ENCODE data around the gene PUM1.
"Not testable (repeated sequence)": the region's sequence is repeated elsewhere in the genome, so short reads cannot be mapped to it uniquely, and the experiment has no call there.

The PUM1 gene

DNA sequence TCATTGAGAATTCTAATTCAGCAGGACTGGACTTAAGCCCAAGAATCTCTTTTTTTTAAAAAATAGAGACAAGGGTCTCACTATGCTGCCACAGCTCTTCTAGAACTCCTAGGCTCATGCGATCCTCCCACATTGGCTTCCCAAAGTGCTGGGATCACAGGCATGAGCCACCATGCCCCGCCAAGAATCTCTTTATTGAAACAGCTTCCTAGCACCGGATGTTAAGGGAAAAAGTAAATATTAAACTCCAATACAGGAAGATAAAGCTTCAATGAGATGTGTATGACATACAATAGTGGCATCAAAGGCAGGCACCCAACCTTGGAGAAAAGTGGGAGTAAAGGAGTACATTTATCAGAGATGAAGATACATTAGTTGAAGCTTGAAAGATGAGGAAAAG lies 25.5 kb downstream of the PUM1 start:
- TF ChIP-seq, protein P1, sequence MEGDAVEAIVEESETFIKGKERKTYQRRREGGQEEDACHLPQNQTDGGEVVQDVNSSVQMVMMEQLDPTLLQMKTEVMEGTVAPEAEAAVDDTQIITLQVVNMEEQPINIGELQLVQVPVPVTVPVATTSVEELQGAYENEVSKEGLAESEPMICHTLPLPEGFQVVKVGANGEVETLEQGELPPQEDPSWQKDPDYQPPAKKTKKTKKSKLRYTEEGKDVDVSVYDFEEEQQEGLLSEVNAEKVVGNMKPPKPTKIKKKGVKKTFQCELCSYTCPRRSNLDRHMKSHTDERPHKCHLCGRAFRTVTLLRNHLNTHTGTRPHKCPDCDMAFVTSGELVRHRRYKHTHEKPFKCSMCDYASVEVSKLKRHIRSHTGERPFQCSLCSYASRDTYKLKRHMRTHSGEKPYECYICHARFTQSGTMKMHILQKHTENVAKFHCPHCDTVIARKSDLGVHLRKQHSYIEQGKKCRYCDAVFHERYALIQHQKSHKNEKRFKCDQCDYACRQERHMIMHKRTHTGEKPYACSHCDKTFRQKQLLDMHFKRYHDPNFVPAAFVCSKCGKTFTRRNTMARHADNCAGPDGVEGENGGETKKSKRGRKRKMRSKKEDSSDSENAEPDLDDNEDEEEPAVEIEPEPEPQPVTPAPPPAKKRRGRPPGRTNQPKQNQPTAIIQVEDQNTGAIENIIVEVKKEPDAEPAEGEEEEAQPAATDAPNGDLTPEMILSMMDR (IDR thresholded peaks at IDR 0.05; ENCODE audit: borderline replicate concordance, insufficient read depth, low read depth, low read length), result no peak
- H3K4me3 ChIP-seq (ENCODE audit: low read depth, low read length), result no peak overlapping the region

DNA sequence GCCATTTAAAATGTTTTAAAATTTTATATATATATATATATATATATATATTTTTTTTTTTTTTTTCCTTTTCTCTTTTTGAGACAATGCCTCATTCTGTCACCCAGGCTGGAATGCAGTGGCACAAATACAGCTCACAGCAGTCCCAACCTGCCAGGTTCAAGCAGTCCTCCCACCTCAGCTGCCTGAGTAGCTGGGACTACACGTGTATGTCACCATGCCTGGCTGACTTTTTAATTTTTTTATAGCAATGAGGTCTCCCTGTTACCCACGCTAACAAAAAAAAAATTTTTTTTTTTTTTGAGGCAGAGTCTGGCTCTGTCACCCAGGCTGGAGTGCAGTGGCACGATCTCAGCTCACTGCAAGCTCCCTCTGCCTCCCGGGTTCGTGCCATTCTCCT lies 26.6 kb downstream of the PUM1 start:
- not testable (repeated sequence) for H3K4me3 ChIP-seq (ENCODE audit: low read depth, low read length)

DNA sequence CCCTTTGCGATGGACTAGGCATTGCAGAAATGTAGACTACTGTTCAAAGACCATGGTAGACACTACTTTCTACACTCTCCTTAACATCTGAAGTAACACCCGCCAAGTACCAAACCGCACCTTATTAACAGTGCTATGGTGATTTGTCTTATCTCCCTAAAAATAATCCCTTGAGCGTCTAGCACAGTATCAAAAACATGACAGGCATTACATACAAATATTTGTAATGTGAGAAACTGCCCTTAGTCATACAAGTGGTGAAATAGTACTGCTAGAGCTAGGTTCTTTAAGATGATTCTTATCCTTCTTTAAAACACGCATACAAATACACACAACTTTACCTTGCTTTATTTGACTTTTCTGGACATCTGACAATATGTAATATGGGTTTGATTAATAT lies 27.2 kb downstream of the PUM1 start:
- no peak overlapping the region for H3K4me3 ChIP-seq (ENCODE audit: low read depth, low read length)
- TF ChIP-seq, protein P1 (IDR thresholded peaks at IDR 0.05; ENCODE audit: borderline replicate concordance, insufficient read depth, low read depth, low read length), result no peak

DNA sequence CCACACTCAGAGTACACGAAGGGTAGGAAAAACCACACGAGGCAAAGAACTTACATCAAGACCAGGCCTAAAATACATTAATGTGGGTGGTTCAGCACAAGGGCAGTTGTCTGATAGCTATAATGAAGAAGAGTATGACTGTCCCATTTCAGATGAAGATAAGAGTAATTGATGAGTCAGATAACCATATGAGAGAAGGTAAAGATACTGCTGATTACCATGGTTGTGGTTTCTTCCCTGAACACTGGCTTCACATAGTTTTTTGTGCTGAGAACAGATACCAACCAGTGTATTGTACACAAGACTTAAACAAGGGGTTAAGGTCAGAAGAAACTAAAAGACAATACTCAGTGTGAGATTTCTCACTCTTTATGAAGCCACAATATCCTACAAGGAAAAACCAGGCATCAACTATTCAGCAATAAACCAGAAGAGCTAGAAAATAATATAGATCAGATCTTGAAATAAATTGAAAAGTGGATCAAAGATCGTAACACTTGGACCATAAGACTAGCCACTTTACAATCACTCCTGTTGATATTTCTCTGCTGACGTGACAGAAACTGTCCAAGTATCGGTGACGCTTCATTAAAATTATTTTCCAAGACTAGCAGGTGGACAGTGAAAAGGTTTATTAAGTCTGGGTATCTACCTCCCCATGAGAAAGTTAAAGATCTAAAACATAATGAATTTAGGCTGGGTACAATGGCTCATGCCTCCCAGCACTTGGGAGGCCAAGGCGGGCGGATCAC lies 28.6 kb downstream of the PUM1 start:
- TF ChIP-seq, protein P1 (IDR thresholded peaks at IDR 0.05; ENCODE audit: borderline replicate concordance, insufficient read depth, low read depth, low read length), result no peak
- H3K4me3 ChIP-seq (ENCODE audit: low read depth, low read length), result no peak overlapping the region

DNA sequence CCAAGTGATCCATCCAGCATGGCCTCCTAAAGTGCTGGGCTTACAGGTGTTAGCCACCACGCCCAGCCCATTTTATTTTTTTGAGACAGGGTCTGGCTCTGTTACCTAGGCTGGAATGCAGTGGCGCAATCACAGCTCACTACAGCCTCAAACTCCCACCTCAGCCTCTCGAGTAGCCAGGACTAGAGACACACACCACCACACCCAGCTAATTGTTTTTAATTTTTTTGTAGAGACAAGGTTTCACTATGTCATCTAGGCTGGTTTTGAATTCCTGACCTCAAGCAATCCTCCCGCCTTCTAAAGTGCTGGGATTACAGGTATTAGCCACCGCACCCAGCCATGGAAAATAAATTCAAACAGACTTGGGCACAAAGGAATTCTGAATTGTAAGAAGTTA lies 31.9 kb downstream of the PUM1 start:
- no peak overlapping the region for H3K4me3 ChIP-seq (ENCODE audit: low read depth, low read length)
- TF ChIP-seq, protein P1 (IDR thresholded peaks at IDR 0.05; ENCODE audit: borderline replicate concordance, insufficient read depth, low read depth, low read length), result no peak

DNA sequence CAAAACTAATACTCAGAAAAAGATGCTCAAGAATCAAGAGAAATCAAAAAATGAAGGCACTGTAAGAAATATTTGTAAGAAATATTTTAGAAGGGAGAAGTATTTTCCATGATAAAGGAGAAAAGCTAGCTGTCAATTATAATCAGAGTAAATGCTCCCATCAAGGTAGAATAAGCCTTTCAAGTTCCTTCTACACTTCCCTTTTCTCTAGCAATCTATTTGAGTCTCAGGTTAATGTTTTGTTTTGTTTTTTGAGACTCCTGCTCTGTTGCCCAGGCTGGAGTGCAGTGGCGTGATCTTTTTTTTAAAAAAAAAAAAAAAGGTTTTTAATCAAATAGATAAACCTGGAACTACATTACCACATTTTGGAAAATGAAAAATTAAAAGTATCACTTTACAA lies 33.3 kb downstream of the PUM1 start:
- TF ChIP-seq, protein P1 (IDR thresholded peaks at IDR 0.05; ENCODE audit: borderline replicate concordance, insufficient read depth, low read depth, low read length), result no peak
- no peak overlapping the region for H3K4me3 ChIP-seq (ENCODE audit: low read depth, low read length)

DNA sequence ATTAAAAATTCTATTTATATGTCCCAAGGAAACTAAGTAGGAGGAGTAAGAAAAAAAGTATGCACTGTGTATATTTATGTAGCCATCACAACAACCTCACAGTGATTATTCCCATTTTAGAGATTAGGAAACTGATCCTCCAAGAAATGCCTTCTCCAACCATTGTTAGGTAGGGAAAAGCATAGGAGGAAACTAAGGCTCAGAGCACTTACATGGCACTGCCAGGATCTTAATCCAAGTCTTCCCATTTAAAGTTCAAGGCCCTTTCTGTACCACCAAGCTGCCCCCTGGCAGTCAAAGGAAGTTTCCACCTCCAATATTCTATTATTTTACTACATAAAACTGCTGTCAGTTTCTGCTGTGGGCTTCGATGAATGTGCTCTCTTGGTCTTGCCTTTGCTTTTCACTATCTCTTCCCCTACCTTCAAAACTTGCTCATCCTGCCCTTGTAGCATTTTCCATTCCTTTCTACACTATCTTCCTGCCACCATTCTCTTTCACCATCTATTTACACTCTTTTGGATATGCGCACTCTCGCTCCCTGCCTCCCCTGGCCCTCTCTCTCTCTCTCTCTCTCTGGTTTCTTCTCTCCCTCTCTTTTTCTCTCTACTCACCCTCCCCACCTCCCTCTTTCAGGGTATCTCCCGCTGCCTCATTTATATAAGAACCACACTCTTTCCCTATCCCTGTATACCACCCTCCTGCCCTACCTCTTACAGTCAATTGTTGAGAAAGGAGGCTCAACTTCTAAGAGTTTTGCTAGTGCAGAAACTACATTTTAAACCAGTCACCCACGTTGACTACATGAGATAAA lies 34.0 kb downstream of the PUM1 start:
- H3K4me3 ChIP-seq (ENCODE audit: low read depth, low read length), result no peak overlapping the region
- TF ChIP-seq, protein P1 (IDR thresholded peaks at IDR 0.05; ENCODE audit: borderline replicate concordance, insufficient read depth, low read depth, low read length), result no peak

Measured in GM12875 (cell line).